Activated CD8-positive, alpha-beta T cell treated with anti-CD3 and anti-CD28 coated beads, Interleukin-2, amount 10 ng/mL, durations not matched to agents 7 days and 5 days (primary cell): ENCODE data around the gene SPEN. TPM values are rescaled to one million over a fixed set of nuclear protein-coding genes. Genes with fewer than 3 reads are reported as not detected.

Experiments
- ATAC-seq: fragments of 150-1000 bp; cut with Tn5 transposase; one replicate; pipeline ENCODE4 v1.10.0; 2021; ENCODE audit warnings: moderate library complexity
- CTCF ChIA-PET: fragments of 350-600 bp; sonication (Branson Sonifier 250); formaldehyde crosslinking; loops from one replicate; lab custom pipeline; 2021; ENCODE audit warnings: antibody characterized with exemption; lab: Charles Lee
- POLR2A ChIA-PET: fragments of 350-600 bp; sonication (Branson Sonifier 250); formaldehyde crosslinking; loops from one replicate; lab custom pipeline; 2021; ENCODE audit warnings: antibody characterized with exemption; lab: Charles Lee
- DNase-seq: peaks from one replicate; pipeline ENCODE4 v3.0.0-alpha.2; 2020
- H3K27ac Mint-ChIP-seq: one replicate; pipeline ENCODE4 v1.8.0; 2021; ENCODE audit warnings: mild to moderate bottlenecking, mixed read lengths
- H3K27me3 Mint-ChIP-seq: one replicate; pipeline ENCODE4 v1.8.0; 2021; ENCODE audit warnings: low read depth, mixed read lengths
- H3K36me3 Mint-ChIP-seq: one replicate; pipeline ENCODE4 v1.8.0; 2021; ENCODE audit warnings: low read depth, mixed read lengths
- H3K4me1 Mint-ChIP-seq: one replicate; pipeline ENCODE4 v1.8.0; 2021; ENCODE audit warnings: low read depth, mixed read lengths
- H3K4me3 Mint-ChIP-seq: one replicate; pipeline ENCODE4 v1.8.0; 2021; ENCODE audit warnings: mild to moderate bottlenecking, mixed read lengths
- H3K9me3 Mint-ChIP-seq: one replicate; pipeline ENCODE4 v1.8.0; 2022; ENCODE audit warnings: mixed read lengths; ENCODE audit not compliant: insufficient read depth
- total RNA-seq, 2 experiments: library from RNA; stranded (reverse); gene quantifications; one replicate each; pipeline ENCODE4 v1.2.3, GENCODE V29; 2021

The SPEN gene
- total RNA-seq, 2 experiments from 2014 or later: 65.0 to 66.3 TPM

GRCh38 chr1:15985611-15986297, 138.2 kb downstream of the SPEN start:
- no peaks in the 10 kb centered on the region for H3K36me3 Mint-ChIP-seq
- no peaks in the 10 kb centered on the region for H3K9me3 Mint-ChIP-seq
- no peak overlapping the region for H3K27ac Mint-ChIP-seq
- no peak for ATAC-seq
- H3K27me3 Mint-ChIP-seq: no peaks in the 10 kb centered on the region
- DNase-seq: no peak
- ChIA-PET POLR2A (no interaction called here), CTCF (interaction anchor here (1.7 to 3.7 kb wide), 2 partner anchors 9 to 194 kb away, joined by 5 to 10 read pairs; no protein-coding TSS in a partner anchor)
- H3K4me1 Mint-ChIP-seq: no peaks in the 10 kb centered on the region
- no peak overlapping the region for H3K4me3 Mint-ChIP-seq

- Mint-ChIP-seq H3K27ac (no peak overlapping the region), H3K9me3 (no peaks in the 10 kb centered on the region), H3K27me3 (no peaks in the 10 kb centered on the region), H3K36me3 (no peaks in the 10 kb centered on the region), H3K4me3 (no peak overlapping the region), H3K4me1 (no peaks in the 10 kb centered on the region)
- DNase-seq: no peak
- no peak for ATAC-seq
- POLR2A ChIA-PET: no interaction called here
- CTCF ChIA-PET: interaction anchor here (1.0 to 3.7 kb wide), 2 partner anchors 21 to 197 kb away, joined by 3 to 10 read pairs; no protein-coding TSS in a partner anchor
Observed at GRCh38 chr1:15988856-15989736, 141.6 kb downstream of the SPEN start.

- ChIA-PET POLR2A (no interaction called here), CTCF (no interaction called here)
- H3K4me1 Mint-ChIP-seq: no peaks in the 10 kb centered on the region
- ATAC-seq: no peak
- no peak overlapping the region for H3K4me3 Mint-ChIP-seq
- H3K27ac Mint-ChIP-seq: no peak overlapping the region
- H3K27me3 Mint-ChIP-seq: no peaks in the 10 kb centered on the region
- H3K9me3 Mint-ChIP-seq: no peaks in the 10 kb centered on the region
- no peak for DNase-seq
- H3K36me3 Mint-ChIP-seq: no peaks in the 10 kb centered on the region
Observed at GRCh38 chr1:15989776-15990175, 142.3 kb downstream of the SPEN start.

Other genes with a start within 250 kb of the SPEN start
- 10 to 100 TPM; 28.8 to 31.1 TPM for gene DDI2, start 230.2 kb upstream of the SPEN start, total RNA-seq
- 10 to 100 TPM; 51.0 to 52.6 TPM for gene PLEKHM2, start 163.4 kb upstream of the SPEN start, total RNA-seq
- 1 to 10 TPM; 1.6 TPM for gene SLC25A34, start 111.4 kb upstream of the SPEN start, total RNA-seq
- not detected for gene TMEM82, start 105.2 kb upstream of the SPEN start, total RNA-seq
- gene FBLIM1, start 88.9 kb upstream of the SPEN start, total RNA-seq: not detected
- 1 to 10 TPM; 2.4 to 2.8 TPM for gene UQCRHL, start 40.1 kb upstream of the SPEN start, total RNA-seq
- 10 to 100 TPM; 32.3 to 33.3 TPM for gene ZBTB17, start 128.4 kb downstream of the SPEN start, total RNA-seq
- gene SRARP, start 156.5 kb downstream of the SPEN start, total RNA-seq: not detected
- not detected for gene HSPB7, start 170.3 kb downstream of the SPEN start, total RNA-seq
- gene CLCNKA, start 174.3 kb downstream of the SPEN start, total RNA-seq: not detected
- gene CLCNKB, start 196.1 kb downstream of the SPEN start, total RNA-seq: not detected
- 1 to 10 TPM; 6.0 to 6.1 TPM for gene FAM131C, start 225.9 kb downstream of the SPEN start, total RNA-seq